IPS-15b (cell line): ENCODE data around the gene NRXN3.

Experiments
- H3K27me3 ChIP-seq: one replicate; pipeline ENCODE4 v1.6.1; 2013; ENCODE audit warnings: low read length; ENCODE audit not compliant: control insufficient read depth, insufficient read depth
- H3K36me3 ChIP-seq: one replicate; pipeline ENCODE4 v1.6.1; 2013; ENCODE audit warnings: low read length; ENCODE audit not compliant: control insufficient read depth, insufficient read depth
- H3K4me1 ChIP-seq: one replicate; pipeline ENCODE4 v1.6.1; 2013; ENCODE audit warnings: mild to moderate bottlenecking, low read length; ENCODE audit not compliant: control insufficient read depth, insufficient read depth
- H3K4me3 ChIP-seq: one replicate; pipeline ENCODE4 v1.5.1; 2013; ENCODE audit warnings: low read depth, low read length
- H3K9ac ChIP-seq: one replicate; pipeline ENCODE4 v1.6.1; 2013; ENCODE audit warnings: low read depth, mild to moderate bottlenecking, low read length
- H3K9me3 ChIP-seq: one replicate; pipeline ENCODE4 v1.6.1; 2013; ENCODE audit warnings: mild to moderate bottlenecking, low read length; ENCODE audit not compliant: control insufficient read depth, insufficient read depth

NRXN3 gene

DNA sequence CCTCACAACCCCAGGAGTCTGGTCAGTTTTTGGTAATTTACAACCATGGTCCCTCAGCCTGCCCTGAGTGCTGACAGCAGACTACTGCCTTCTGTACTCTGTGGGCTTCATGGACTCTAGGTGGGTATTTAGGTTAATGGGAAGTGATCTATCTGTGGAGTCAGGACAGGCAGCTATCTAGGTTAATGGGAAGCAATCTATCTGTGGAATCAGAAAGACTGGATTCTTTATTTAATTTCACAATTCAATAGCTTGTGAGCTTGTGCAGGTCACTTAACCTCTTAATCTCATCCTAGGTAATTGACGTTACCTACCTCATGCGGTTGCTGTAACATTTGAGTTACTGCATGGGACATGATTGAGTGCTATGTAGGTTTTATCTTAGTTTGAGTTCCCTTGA, 777.5 kb downstream of the NRXN3 start:
- Histone ChIP-seq H3K36me3 (no peaks in the 10 kb centered on the region), H3K4me3 (no peak overlapping the region), H3K9me3 (no peaks in the 10 kb centered on the region), H3K4me1 (no peaks in the 10 kb centered on the region), H3K9ac (no peak overlapping the region), H3K27me3 (no peaks in the 10 kb centered on the region)

GRCh38 chr14:78950649-78951048, 780.5 kb downstream of the NRXN3 start:
- H3K9ac ChIP-seq, result no peak overlapping the region
- H3K9me3 ChIP-seq, result no peaks in the 10 kb centered on the region
- H3K27me3 ChIP-seq, result no peaks in the 10 kb centered on the region
- no peaks in the 10 kb centered on the region for H3K4me1 ChIP-seq
- H3K36me3 ChIP-seq, result no peaks in the 10 kb centered on the region
- H3K4me3 ChIP-seq, result no peak overlapping the region

GRCh38 chr14:78951602-78952001, 781.4 kb downstream of the NRXN3 start:
- Histone ChIP-seq H3K9me3 (no peaks in the 10 kb centered on the region), H3K4me1 (no peaks in the 10 kb centered on the region), H3K36me3 (no peaks in the 10 kb centered on the region), H3K9ac (no peak overlapping the region), H3K4me3 (no peak overlapping the region), H3K27me3 (no peaks in the 10 kb centered on the region)

DNA sequence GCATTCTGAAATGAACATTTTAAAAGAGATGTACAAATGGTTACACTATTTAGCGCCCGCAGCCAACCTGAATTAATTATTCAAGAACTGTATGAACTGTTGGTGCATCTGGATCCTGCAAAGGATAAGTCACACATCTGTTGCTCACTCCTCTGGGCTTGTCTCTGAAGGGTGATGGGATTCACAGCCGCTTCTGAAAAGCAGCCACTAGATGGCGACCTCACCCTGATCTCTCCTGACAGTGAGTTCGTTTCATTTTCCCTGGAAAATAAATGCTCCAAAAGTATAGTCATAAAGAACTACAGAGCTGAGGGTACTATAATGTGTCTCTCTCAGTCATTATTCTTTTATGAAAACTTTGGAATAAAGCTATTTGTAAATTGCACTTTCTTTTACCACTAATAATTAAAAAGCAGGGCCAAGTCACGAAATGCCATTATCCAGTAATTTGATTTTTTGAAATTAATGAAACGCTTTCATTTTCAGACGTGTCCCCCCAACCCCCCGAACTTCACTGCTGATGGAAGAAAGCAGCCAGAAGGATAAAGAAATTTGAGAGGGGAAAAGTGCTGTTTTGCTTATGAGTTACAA, 789.6 kb downstream of the NRXN3 start:
- no peaks in the 10 kb centered on the region for H3K9me3 ChIP-seq
- no peaks in the 10 kb centered on the region for H3K4me1 ChIP-seq
- no peak overlapping the region for H3K9ac ChIP-seq
- H3K36me3 ChIP-seq, result no peaks in the 10 kb centered on the region
- H3K27me3 ChIP-seq, result no peaks in the 10 kb centered on the region
- no peak overlapping the region for H3K4me3 ChIP-seq

- H3K9ac ChIP-seq, result no peak overlapping the region
- H3K9me3 ChIP-seq, result no peaks in the 10 kb centered on the region
- no peak overlapping the region for H3K4me3 ChIP-seq
- no peaks in the 10 kb centered on the region for H3K4me1 ChIP-seq
- H3K27me3 ChIP-seq, result no peaks in the 10 kb centered on the region
- H3K36me3 ChIP-seq, result no peaks in the 10 kb centered on the region
Measured at GRCh38 chr14:78967111-78967809, 797.1 kb downstream of the NRXN3 start.

DNA sequence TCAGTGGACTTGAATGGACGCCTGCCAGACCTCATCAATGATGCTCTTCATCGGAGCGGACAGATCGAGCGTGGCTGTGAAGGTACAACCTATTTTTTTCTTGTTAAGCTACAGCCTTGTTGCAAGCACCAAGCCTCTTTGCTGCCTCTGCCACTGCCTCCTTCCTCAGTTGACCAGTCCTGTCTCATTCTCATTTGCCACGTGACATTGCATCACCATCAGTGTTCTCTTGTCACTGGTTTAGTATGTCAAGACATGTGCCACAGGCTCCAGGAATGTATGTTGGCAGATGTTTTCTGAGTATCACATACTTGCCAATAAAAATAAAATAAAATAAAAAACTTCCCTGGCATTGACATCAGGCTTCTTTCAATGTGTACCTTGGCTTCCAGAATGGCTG, 798.1 kb downstream of the NRXN3 start:
- H3K9ac ChIP-seq, result no peak overlapping the region
- H3K4me1 ChIP-seq, result no peaks in the 10 kb centered on the region
- no peaks in the 10 kb centered on the region for H3K9me3 ChIP-seq
- H3K36me3 ChIP-seq, result no peaks in the 10 kb centered on the region
- H3K27me3 ChIP-seq, result no peaks in the 10 kb centered on the region
- no peak overlapping the region for H3K4me3 ChIP-seq

- H3K9ac ChIP-seq, result no peak overlapping the region
- H3K36me3 ChIP-seq, result no peaks in the 10 kb centered on the region
- H3K9me3 ChIP-seq, result no peaks in the 10 kb centered on the region
- no peaks in the 10 kb centered on the region for H3K4me1 ChIP-seq
- no peaks in the 10 kb centered on the region for H3K27me3 ChIP-seq
- H3K4me3 ChIP-seq, result no peak overlapping the region
Measured at GRCh38 chr14:78970677-78971076, 800.5 kb downstream of the NRXN3 start.

DNA sequence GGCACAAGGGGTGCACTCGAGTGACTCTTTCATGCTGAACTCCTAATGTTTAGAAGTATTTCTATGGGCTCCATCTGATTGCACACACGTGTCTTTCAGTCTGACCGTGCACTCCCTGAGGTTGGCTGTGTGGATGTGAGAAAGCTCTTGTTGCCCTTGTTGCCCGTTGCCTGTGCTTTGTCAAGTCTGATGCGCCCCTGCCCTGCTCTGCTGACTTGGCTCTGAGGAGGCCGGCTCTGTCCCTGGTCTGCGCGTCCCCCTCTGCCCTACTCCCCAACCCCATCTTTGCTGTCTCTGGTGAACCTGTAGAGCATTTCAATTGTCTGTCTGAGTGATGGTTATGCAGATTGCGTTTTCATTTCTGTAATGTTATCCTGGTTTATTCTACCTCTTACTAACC, 802.3 kb downstream of the NRXN3 start:
- no peaks in the 10 kb centered on the region for H3K9me3 ChIP-seq
- H3K4me3 ChIP-seq, result no peak overlapping the region
- H3K9ac ChIP-seq, result no peak overlapping the region
- no peaks in the 10 kb centered on the region for H3K36me3 ChIP-seq
- H3K27me3 ChIP-seq, result no peaks in the 10 kb centered on the region
- no peaks in the 10 kb centered on the region for H3K4me1 ChIP-seq

GRCh38 chr14:78974691-78975090, 804.5 kb downstream of the NRXN3 start:
- Histone ChIP-seq H3K4me3 (no peak overlapping the region), H3K9ac (no peak overlapping the region), H3K27me3 (no peaks in the 10 kb centered on the region), H3K4me1 (no peaks in the 10 kb centered on the region), H3K36me3 (no peaks in the 10 kb centered on the region), H3K9me3 (no peaks in the 10 kb centered on the region)

GRCh38 chr14:78975734-78976133, 805.6 kb downstream of the NRXN3 start:
- Histone ChIP-seq H3K9me3 (no peaks in the 10 kb centered on the region), H3K36me3 (no peaks in the 10 kb centered on the region), H3K4me1 (no peaks in the 10 kb centered on the region)

GRCh38 chr14:78978896-78979295, 808.7 kb downstream of the NRXN3 start:
- Histone ChIP-seq H3K4me1 (no peaks in the 10 kb centered on the region), H3K27me3 (no peaks in the 10 kb centered on the region), H3K36me3 (no peaks in the 10 kb centered on the region), H3K9me3 (no peaks in the 10 kb centered on the region), H3K4me3 (no peak overlapping the region), H3K9ac (no peak overlapping the region)

More at GRCh38 chr14:78975734-78976133, 805.6 kb downstream of the NRXN3 start:
- Histone ChIP-seq H3K27me3 (no peaks in the 10 kb centered on the region), H3K9ac (no peak overlapping the region), H3K4me3 (no peak overlapping the region)

DNA sequence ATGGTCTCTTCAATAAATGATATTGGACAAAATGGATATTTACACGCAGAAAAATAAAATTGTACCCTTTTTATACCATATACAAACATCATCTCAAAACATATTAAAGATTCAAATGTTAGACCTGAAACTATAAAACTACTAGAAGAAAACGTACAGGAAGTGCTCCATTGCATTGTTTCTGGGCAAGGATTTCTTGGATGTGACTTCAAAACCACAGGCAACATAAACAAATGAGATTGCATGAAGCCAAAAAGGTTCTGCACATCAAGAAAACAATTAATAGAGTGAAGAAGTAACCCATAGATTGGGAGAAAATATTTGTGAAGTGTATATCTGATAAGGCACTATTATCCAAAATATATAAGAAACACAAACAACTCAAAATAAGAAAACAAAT, 812.4 kb downstream of the NRXN3 start:
- Histone ChIP-seq H3K4me3 (no peak overlapping the region), H3K27me3 (peaks cover 16% of the 10 kb centered on the region), H3K4me1 (peaks cover 16% of the 10 kb centered on the region), H3K9ac (no peak overlapping the region), H3K9me3 (no peaks in the 10 kb centered on the region), H3K36me3 (no peaks in the 10 kb centered on the region)
